Mammary epithelial cell (primary cell): Measurements from ENCODE around the gene KRT3.

ENCODE experiments used
- CTCF ChIP-seq, 2 donors: IDR thresholded peaks in 1 of 2; conservative IDR thresholded peaks in 1 of 2; 2 replicates each; pipeline ENCODE4 v1.5.1; 2011 to 2012; ENCODE audit warnings: inconsistent platforms in 2 of 2, low read length in 2 of 2, mild to moderate bottlenecking in 2 of 2, control low read depth in 1 of 2, low read depth in 1 of 2; ENCODE audit not compliant: insufficient read depth in 1 of 2; ENCODE audit errors: extremely low read depth in 1 of 2
- EZH2 ChIP-seq: IDR thresholded peaks from 2 replicates; pipeline ENCODE4 v1.6.1; 2012; ENCODE audit warnings: low read length, inconsistent platforms, borderline replicate concordance

GRCh38 chr12:52828156-52828555, 32.2 kb upstream of the KRT3 start:
- TF ChIP-seq CTCF (conservative IDR thresholded peaks at IDR 0.05 in 1 of 2, IDR thresholded peaks at IDR 0.05 in 1 of 2; ENCODE audit: extremely low read depth in 1 of 2, insufficient read depth in 1 of 2, low read depth in 1 of 2, low read length in 2 of 2) (no peak), EZH2 (no peak)
